KMS-11 (cell line): ENCODE measurements around the gene ITPR3.

ENCODE experiments used
- H2AFZ ChIP-seq: fragments of 200-600 bp; sonication (generic); 2 replicates; pipeline ENCODE4 v1.6.1; 2016; ENCODE audit warnings: antibody characterized with exemption, mixed run types, low read depth
- H3K27ac ChIP-seq: fragments of 200-600 bp; sonication (generic); 2 replicates; pipeline ENCODE4 v1.6.1; 2016; ENCODE audit warnings: mild to moderate bottlenecking, mixed run types
- H3K27me3 ChIP-seq: fragments of 200-600 bp; sonication (generic); 2 replicates; pipeline ENCODE4 v1.6.1; 2017; ENCODE audit warnings: mild to moderate bottlenecking, low read depth, mixed run types, moderate library complexity; ENCODE audit not compliant: insufficient read depth
- H3K36me3 ChIP-seq: fragments of 200-600 bp; sonication (generic); 2 replicates; pipeline ENCODE4 v1.6.1; 2017; ENCODE audit warnings: mild to moderate bottlenecking, mixed run types; ENCODE audit not compliant: insufficient read depth
- H3K4me1 ChIP-seq: fragments of 200-600 bp; sonication (generic); 2 replicates; pipeline ENCODE4 v1.6.1; 2016; ENCODE audit warnings: mild to moderate bottlenecking, low read depth, mixed run types; ENCODE audit not compliant: poor library complexity, severe bottlenecking
- H3K4me2 ChIP-seq: fragments of 200-600 bp; sonication (generic); 2 replicates; pipeline ENCODE4 v1.7.0; 2016; ENCODE audit warnings: mild to moderate bottlenecking, mixed run types
- H3K4me3 ChIP-seq: fragments of 200-600 bp; sonication (generic); IDR thresholded peaks from 2 replicates; pipeline ENCODE4 v1.6.1; 2017; ENCODE audit warnings: low read depth, low read length, mixed read lengths; ENCODE audit not compliant: insufficient read depth
- H3K79me2 ChIP-seq: fragments of 200-600 bp; sonication (generic); 2 replicates; pipeline ENCODE4 v1.6.1; 2016; ENCODE audit warnings: low read depth, mixed run types; ENCODE audit not compliant: insufficient read depth
- H3K9ac ChIP-seq: fragments of 200-600 bp; sonication (generic); 2 replicates; pipeline ENCODE4 v1.6.1; 2016; ENCODE audit warnings: mild to moderate bottlenecking, mixed run types
- H4K20me1 ChIP-seq: fragments of 200-600 bp; sonication (generic); 2 replicates; pipeline ENCODE4 v1.6.1; 2016; ENCODE audit warnings: mild to moderate bottlenecking, mixed run types; ENCODE audit not compliant: insufficient read depth
- TF ChIP-seq, protein P1 (sequence below): fragments of 200-600 bp; sonication (generic); conservative IDR thresholded peaks from 2 replicates; pipeline ENCODE4 v1.6.1; 2017; ENCODE audit warnings: low read depth, mild to moderate bottlenecking, antibody characterized with exemption, low read length, moderate library complexity, mixed read lengths

ITPR3 gene

GRCh38 chr6:33722103-33722623, 101.0 kb downstream of the ITPR3 start:
- H2AFZ ChIP-seq, result no peak overlapping the region

GRCh38 chr6:33723371-33724085, 102.4 kb downstream of the ITPR3 start:
- H4K20me1 ChIP-seq, result no peaks in the 10 kb centered on the region
- no peaks in the 10 kb centered on the region for H3K4me1 ChIP-seq
- no peak overlapping the region for H3K27ac ChIP-seq
- no peak overlapping the region for H3K9ac ChIP-seq
- TF ChIP-seq, protein P1, sequence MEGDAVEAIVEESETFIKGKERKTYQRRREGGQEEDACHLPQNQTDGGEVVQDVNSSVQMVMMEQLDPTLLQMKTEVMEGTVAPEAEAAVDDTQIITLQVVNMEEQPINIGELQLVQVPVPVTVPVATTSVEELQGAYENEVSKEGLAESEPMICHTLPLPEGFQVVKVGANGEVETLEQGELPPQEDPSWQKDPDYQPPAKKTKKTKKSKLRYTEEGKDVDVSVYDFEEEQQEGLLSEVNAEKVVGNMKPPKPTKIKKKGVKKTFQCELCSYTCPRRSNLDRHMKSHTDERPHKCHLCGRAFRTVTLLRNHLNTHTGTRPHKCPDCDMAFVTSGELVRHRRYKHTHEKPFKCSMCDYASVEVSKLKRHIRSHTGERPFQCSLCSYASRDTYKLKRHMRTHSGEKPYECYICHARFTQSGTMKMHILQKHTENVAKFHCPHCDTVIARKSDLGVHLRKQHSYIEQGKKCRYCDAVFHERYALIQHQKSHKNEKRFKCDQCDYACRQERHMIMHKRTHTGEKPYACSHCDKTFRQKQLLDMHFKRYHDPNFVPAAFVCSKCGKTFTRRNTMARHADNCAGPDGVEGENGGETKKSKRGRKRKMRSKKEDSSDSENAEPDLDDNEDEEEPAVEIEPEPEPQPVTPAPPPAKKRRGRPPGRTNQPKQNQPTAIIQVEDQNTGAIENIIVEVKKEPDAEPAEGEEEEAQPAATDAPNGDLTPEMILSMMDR, result no peak
- H3K4me3 ChIP-seq, result no peak overlapping the region
- no peak overlapping the region for H3K4me2 ChIP-seq
- peaks cover 77% of the 10 kb centered on the region for H3K27me3 ChIP-seq
- no peaks in the 10 kb centered on the region for H3K36me3 ChIP-seq
- no peaks in the 10 kb centered on the region for H3K79me2 ChIP-seq
- H2AFZ ChIP-seq, result no peak overlapping the region

More at GRCh38 chr6:33722103-33722623, 101.0 kb downstream of the ITPR3 start:
- Histone ChIP-seq H4K20me1 (no peaks in the 10 kb centered on the region), H3K36me3 (no peaks in the 10 kb centered on the region), H3K79me2 (no peaks in the 10 kb centered on the region), H3K27ac (no peak overlapping the region), H3K9ac (no peak overlapping the region), H3K4me1 (no peaks in the 10 kb centered on the region), H3K27me3 (peaks cover 63% of the 10 kb centered on the region), H3K4me3 (no peak overlapping the region), H3K4me2 (no peak overlapping the region)
- TF ChIP-seq, protein P1, result no peak

- H3K36me3 ChIP-seq, result no peaks in the 10 kb centered on the region
- H3K4me3 ChIP-seq, result no peak overlapping the region
- no peaks in the 10 kb centered on the region for H3K4me1 ChIP-seq
- H3K27me3 ChIP-seq, result peaks cover 85% of the 10 kb centered on the region
- H3K9ac ChIP-seq, result no peak overlapping the region
- H4K20me1 ChIP-seq, result no peaks in the 10 kb centered on the region
- H2AFZ ChIP-seq, result no peak overlapping the region
- no peak overlapping the region for H3K4me2 ChIP-seq
- H3K27ac ChIP-seq, result no peak overlapping the region
- TF ChIP-seq, protein P1, result no peak
- H3K79me2 ChIP-seq, result no peaks in the 10 kb centered on the region
These were observed 103.2 kb downstream of the ITPR3 start for GRCh38 chr6:33724102-33725023.

DNA sequence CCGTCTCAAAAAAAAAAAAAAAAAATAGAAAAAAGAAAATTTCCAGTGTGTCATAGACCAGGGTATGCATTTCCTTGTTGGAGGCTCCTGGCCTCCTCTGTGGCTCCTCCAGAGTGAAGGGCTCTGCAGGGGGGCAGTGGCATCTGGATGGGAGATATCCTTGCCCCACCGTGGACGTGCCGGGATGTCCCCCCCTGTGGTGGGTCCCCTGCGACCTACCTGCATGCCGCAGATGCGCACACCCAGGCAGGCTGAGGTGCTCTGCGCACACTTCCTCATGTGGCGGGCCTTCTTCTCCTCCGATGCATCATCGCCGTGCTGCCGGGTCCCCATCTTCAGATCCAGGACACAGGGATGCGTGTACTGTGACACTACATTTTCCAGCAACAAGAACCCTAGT, 104.1 kb downstream of the ITPR3 start:
- no peaks in the 10 kb centered on the region for H3K4me1 ChIP-seq
- no peak overlapping the region for H3K9ac ChIP-seq
- no peak overlapping the region for H3K4me3 ChIP-seq
- H3K27me3 ChIP-seq, result peaks cover 91% of the 10 kb centered on the region
- TF ChIP-seq, protein P1, result no peak
- no peak overlapping the region for H3K4me2 ChIP-seq
- H3K27ac ChIP-seq, result no peak overlapping the region
- no peaks in the 10 kb centered on the region for H3K79me2 ChIP-seq
- H3K36me3 ChIP-seq, result no peaks in the 10 kb centered on the region
- no peaks in the 10 kb centered on the region for H4K20me1 ChIP-seq
- H2AFZ ChIP-seq, result no peak overlapping the region
